AG08395 (cell line): ENCODE measurements around the gene OR4E2.
"Not testable (repeated sequence)": the region's sequence is repeated elsewhere in the genome, so short reads cannot be mapped to it uniquely, and the experiment has no call there.

Source experiments
- DNase-seq: peaks from one replicate; pipeline ENCODE4 v3.0.0; 2012; ENCODE audit warnings: mixed read lengths, low spot score

Gene OR4E2, protein sequence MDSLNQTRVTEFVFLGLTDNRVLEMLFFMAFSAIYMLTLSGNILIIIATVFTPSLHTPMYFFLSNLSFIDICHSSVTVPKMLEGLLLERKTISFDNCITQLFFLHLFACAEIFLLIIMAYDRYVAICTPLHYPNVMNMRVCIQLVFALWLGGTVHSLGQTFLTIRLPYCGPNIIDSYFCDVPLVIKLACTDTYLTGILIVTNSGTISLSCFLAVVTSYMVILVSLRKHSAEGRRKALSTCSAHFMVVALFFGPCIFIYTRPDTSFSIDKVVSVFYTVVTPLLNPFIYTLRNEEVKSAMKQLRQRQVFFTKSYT

GRCh38 chr14:21653331-21653885 lies at the start of gene OR4E2:
Gene OR4E2 (plus strand): TSS chr14:21653835. CDS start chr14:21665083, 11,248 bp downstream.
- DNase-seq, result no peak

- no peak for DNase-seq
These were observed 41.3 kb upstream of the OR4E2 start for GRCh38 chr14:21612324-21612723.

- DNase-seq, result no peak
These were observed 39.4 kb upstream of the OR4E2 start for GRCh38 chr14:21614240-21614639.

GRCh38 chr14:21617614-21618013 lies 36.0 kb upstream of the OR4E2 start:
- DNase-seq, result no peak

GRCh38 chr14:21626491-21627230 lies 27.0 kb upstream of the OR4E2 start:
- no peak for DNase-seq

DNA sequence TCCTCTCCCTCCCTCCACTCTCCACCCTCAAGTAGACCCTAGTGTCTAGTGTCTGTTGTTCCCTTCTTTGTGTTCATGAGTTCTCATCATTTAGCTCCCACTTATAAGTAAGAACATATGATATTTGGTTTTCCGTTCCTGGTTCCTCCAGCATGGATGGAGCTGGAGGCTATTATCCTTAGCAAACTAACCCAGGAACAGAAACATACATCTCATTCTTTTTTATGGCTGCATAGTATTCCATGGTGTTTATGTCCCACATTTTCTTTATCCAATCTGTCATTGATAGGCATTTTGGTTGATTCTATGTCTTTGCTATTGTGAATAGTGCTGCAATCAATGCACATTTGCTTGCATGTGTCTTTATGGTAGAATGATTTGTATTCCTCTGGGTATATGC lies 23.1 kb upstream of the OR4E2 start:
- not testable (repeated sequence) for DNase-seq

GRCh38 chr14:21631084-21631483 lies 22.6 kb upstream of the OR4E2 start:
- no peak for DNase-seq

DNA sequence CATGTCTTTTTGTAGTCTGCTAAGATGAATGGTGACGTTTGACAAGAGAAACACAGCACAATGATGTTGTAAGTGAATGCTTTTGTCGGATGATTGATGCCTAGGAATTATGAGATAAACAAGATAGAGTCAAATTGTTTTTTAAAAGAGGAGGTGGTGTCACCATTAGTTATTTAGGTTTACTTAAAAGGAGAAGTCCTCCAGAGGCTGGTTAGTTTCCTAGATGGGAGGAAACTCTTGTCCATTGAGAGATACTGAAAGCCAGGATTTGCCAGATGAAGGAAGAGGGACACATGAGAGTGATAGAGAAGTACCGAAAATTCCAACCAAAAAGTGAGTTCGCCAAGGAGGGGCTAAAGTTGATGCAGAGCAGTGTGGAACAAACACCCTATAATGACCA lies 18.8 kb upstream of the OR4E2 start, which contains the start of gene OR10G2:
Gene OR10G2, minus strand, starts transcription at position 101 of the 400 bp plus-strand sequence. Its CDS starts 98 bp downstream, at position 3.
- DNase-seq, result no peak

DNA sequence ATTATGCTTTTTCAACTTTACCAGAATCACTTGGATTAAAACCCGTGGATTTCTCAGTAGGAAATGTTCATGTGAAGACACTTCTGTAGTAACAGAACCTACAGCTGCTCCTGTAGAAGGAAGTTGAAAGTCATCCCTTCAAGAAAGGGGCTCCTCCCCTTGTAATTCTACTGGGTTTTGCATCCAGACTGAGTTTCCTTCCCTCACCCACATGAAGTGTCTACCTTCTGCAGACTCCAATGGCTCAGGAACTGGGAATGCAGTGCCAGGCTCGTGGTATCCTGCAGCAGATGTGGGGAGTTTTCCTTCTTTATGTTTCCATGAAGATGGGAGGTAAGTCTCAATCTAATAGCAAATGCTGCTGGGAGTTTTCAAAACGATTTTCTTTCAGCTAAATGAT lies 11.0 kb upstream of the OR4E2 start:
- no peak for DNase-seq

DNA sequence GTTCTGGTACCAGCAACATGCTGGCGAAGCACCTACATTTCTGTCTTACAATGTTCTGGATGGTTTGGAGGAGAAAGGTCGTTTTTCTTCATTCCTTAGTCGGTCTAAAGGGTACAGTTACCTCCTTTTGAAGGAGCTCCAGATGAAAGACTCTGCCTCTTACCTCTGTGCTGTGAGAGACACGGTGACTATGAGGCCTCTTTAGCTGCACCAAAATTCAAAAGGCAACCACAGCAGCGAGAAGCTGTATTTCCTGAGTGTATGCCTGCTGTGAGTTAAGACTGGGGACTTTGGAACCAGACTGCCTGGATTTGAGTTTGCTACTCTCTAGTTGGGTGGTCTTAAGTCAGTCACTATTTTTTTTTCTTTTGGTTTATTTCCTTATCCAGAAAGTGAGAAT lies 10.2 kb upstream of the OR4E2 start:
- no peak for DNase-seq

GRCh38 chr14:21647380-21647779 lies 6.3 kb upstream of the OR4E2 start:
- DNase-seq, result no peak

- DNase-seq, result no peak
These were observed 1.3 kb upstream of the OR4E2 start for GRCh38 chr14:21652209-21652808.

DNA sequence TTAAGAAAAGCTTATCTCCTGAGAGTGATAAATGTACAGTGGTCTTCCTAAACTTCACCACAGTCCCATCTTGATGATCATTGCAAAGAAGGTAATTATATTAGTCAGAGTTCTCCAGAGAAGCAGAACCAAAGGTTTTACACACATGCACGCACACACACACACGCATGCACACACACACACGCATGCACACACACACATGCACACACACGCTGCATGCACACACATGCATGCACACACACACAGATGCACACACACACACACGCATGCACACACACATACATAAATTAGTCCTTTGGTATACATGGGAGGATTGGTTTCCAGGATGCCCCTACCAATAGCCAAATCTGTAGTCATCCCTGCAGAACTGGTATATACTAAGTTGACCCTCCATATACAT lies 580 bp downstream of the OR4E2 start:
- DNase-seq, result no peak

GRCh38 chr14:21656980-21657379 lies 3.3 kb downstream of the OR4E2 start:
- DNase-seq, result no peak

GRCh38 chr14:21668377-21668776 lies 14.7 kb downstream of the OR4E2 start:
- no peak for DNase-seq

DNA sequence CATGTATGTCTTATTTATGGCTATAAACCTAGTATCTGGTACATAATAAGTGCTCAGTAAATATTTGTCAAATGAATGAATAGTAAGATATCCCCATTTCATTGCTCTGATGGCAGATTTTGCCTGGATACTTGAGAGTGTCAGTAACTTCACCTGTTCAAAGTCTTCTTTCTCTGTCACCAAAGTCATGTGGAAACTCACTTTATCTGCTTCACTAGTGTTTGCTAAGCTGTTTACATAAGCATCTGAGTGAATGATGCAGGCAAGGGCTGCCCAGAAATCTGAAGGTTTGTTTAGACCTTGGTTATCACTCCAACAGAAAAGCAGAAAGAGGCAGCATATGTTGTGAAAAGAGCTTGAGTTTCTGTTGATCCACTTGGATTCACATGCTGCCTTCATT lies 15.6 kb downstream of the OR4E2 start:
- no peak for DNase-seq

GRCh38 chr14:21671371-21671770 lies 17.7 kb downstream of the OR4E2 start:
- no peak for DNase-seq

- DNase-seq, result no peak
These were observed 18.5 kb downstream of the OR4E2 start for GRCh38 chr14:21672116-21672515.

DNA sequence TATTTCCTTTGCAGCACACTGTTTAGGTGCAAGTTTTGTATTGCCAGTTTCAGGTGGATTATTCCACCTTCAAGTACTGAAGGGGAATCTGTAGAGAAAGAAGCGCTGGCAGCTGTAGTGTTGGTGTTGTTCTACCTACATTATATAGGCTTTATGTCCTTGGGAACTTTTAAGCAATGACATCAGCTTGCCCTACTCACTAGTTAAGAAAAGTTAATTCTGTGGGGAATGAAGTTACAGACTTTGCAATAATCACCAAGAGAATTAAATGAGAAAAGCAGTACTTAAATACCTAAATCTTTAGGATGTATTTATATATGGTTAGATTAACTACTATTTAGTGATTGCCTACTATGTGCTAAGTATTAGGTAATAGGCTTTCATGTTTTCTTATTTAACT lies 20.1 kb downstream of the OR4E2 start, which contains the start of gene OR4E1:
Gene OR4E1, minus strand, starts transcription at position 101 of the 400 bp plus-strand sequence. CDS start 2,883 bp downstream, outside the sequence.
- DNase-seq, result no peak

DNA sequence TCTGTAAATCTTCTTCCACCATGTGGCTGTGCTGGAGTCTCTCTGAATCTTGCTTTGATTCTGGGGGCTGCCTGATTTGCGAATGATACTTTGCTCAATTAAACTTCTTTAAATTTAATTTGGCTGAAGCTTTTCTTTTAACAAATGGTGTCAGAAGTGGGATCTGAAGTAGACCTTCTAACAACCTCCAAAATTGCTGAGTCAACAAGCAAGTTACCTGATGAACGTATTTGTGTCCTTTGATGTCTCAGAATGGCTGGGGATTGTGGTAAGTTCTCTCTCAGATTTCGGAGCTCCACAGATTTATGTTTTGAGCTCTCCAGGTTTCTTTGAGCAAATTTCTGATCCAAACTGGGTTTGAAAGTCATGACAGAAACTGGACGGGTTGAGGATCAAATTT lies 21.9 kb downstream of the OR4E2 start:
- no peak for DNase-seq

DNA sequence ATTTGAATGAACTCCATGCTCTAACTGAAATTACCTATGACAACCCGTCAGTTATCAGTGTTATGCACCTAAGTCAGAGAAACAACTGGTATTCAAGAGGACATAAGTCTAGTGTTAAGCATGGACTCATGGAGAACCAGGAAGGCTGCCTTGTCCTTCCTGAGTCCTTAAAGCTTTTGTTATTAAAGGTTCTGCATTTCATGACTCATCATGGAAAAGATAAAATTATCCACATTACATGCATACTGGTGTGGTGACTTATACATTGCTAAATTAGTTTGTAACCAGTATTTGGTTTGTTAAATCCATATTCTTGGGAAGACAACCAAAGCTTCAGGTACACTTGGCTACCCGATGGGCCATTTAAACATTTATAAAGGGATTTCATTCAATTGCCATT lies 26.4 kb downstream of the OR4E2 start:
- DNase-seq, result no peak

GRCh38 chr14:21686468-21686867 lies 32.8 kb downstream of the OR4E2 start:
- no peak for DNase-seq

DNA sequence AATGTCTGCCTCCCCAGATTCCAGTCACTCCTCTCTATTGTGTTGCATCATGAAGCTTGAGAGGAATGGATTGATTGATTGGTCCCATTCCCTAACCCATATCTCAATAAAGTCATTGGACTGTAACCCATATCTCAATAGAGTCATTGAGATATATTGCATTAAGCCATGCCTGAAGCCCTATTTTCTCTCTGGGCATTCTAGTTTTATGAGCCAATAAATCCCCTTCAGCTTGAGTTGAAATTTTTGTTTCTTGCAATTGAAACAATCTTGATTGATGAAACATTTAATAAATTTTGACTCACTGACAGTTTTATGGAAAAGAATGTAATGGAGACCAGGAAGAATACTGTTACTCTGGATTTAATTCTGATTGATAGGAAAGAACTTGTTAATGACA lies 40.8 kb downstream of the OR4E2 start:
- DNase-seq, result no peak
